HG03025 (cell line): ENCODE data around the gene NDUFC1.
"Not testable (repeated sequence)": the region's sequence is repeated elsewhere in the genome, so short reads cannot be mapped to it uniquely, and the experiment has no call there.

Source experiments
- ATAC-seq: cut with Tn5 transposase; IDR thresholded peaks from one replicate; pipeline ENCODE4 v1.9.1; 2021; ENCODE audit warnings: mild to moderate bottlenecking, moderate library complexity; ENCODE audit not compliant: unreplicated experiment, low FRiP score

NDUFC1 gene

DNA sequence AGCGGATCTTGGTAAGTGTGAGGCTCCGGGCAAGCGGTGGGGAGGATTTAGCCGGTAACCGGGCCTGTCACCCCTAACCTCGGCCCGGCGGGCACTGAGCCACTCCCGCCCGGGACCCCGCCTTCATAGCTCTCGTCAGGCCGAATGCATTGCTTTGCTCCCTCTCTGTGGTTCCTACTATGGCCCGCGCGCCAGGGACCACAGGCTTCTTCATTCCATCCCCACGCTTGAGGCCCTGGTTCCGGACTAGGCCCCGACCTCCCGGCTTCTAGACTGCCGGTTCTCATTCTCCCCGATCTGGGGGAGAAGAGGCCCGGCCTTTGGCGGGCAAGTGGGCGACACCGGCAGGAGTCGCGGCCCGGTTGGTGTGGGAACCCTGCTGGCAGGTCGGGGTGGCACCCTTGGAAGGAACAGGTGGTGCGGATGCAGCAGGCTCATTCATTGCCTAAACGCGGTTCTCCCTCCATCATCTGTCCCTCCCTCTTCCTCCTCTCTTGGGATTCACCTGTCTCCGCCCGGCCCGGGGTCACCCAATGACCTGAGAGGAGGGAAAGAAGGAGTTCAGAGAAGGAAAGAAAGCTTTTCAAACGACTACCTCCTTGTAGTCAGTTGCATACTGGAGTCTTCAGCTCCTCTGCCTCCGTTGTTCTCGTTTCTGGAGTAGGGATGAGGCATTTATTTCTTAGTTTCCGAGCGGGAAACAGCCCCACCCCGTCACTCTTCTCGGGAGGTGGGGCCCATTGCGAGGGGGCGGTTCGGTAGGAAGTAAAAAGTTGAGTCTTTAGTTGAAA, at the start of gene NDUFC1:
Gene NDUFC1 (minus strand): TSS at position 657 of the 791 bp plus-strand sequence. CDS start 6,679 bp downstream, outside the sequence.
- ATAC-seq = peak; percentile 38

DNA sequence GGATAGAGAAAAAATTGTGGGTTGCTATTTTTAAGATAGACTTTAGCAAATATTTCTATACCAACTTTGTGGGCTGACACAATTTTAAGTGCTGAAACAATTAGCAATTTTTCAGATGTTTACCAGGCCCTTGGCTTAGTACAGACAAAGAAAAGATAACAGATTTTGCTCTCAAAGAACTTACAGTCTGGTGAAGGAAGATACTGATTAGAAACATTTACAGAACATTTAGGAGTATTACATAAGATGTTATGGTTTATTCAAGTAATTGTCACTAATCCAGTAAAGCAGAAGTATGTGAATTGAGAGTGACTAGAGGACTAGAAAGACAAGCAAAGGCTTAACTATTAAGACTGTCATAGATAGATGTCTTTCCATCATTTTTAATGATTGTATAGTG, 35.3 kb upstream of the NDUFC1 start:
- ATAC-seq = no peak

DNA sequence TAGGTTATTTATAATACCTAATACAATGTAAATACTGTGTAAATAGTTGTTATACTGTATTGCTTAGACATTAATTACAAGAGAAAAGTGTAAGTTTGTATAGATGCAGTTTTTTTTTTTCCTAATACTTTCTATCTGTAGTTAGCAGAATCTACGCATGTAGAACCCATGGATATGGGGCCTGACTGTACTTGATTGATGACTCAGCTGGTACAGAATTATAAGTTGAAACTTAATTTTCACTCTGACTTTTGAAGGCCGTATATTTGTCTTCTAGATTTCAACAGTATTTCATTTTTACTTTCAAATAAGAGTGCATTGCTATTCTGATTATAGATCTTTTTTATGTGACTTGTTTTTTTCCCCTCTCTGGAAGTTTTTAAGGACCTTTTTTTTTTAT, 30.8 kb upstream of the NDUFC1 start:
- ATAC-seq = no peak

DNA sequence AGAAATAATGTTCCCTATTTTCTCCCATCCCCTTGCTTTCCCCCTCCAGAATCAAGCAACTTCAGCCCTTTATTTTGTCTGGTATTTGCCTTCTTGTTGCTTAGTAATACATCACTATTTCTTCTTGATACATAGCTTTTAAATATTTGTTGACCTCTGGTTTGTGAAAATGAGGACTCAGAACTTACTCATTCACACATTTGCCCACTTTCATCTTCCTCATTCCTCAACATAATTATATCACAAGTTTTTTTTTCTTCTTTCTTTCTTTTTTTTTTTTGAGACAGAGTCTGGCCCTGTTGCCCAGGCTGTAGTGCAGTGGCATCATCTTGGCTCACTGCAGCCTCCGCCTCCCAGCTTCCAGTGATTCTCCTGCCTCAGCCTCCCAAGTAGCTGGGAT, 28.9 kb upstream of the NDUFC1 start:
- no peak for ATAC-seq

DNA sequence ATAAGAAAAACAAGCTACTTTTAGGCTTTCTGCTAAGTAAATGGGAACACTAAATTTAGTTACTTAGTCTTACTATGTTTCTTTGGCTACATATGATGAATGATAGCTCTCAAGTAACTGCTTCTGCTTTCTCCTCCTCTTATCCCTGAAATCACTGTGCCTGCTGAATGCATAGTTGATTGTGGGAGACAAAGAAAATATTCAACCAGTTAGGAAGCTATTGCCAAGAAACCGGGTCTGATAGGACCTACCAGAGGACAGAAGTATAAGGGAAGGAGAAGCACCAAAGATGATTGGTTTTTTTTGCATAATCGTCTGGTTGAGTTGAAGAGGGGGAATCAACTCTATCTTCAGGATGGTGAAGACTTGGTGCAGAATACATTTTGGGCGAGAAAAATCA, 28.0 kb upstream of the NDUFC1 start:
- ATAC-seq = no peak

DNA sequence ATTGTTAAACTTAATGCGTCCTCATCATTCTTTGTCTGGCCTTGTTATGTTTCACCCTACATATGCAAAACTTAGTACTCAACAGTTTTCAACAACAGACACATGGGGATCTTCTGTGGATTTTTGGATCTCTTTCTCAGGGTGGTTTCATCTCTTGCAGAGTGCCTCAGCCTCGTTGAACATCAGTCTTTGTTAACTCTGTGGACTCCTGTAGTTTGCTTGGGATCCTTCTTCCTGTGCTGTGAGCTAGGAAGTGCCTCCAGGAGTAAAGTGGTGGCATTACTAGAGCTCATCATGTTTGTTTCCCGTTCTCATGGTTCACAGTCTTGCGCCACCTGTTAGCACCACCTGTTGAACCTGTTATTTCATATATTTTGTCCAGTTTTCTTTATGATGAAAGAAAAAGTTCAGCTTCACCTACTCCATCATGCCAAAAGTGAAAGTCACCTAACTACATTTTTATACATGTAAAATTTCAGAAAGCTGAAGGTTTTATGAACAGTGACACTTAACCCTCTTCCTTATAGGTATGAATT, 27.5 kb upstream of the NDUFC1 start:
- ATAC-seq = no peak

DNA sequence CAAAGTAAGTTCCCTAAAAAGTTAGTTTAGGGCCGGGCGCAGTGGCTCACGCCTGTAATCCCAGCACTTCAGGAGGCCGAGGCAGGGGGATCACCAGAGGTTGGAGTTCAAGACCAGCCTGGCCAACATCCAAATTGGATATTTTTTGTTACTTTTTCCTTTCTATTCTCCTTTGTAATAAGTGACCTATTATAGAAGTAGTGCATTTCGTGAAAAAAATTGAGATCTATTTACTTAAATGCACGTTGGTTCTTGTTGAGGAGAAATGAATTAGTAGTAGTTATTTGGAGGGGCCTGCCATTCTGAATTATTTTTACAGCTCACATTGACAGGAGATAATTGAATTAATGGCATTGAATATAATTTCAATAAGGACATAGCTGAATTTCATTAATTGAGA, 22.3 kb upstream of the NDUFC1 start:
- ATAC-seq = no peak

DNA sequence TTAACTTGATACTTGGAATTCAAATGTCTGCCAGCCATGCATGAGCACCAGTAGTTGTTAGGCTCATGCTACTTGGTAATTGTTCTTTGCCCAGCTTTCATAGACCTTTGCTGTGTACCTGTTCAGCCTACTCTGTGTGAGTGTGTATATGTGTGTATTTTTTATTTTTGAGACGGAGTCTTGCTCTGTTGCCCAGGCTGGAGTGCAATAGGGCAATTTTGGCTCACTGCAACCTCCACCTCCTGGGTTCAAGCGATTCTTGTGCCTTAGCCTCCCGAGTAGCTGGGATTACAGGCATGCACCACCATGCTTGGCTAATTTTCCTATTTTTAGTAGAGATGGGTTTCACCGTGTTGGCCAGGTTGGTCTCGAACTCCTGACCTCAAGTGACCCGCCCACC, 20.3 kb upstream of the NDUFC1 start:
- not testable (repeated sequence) for ATAC-seq

DNA sequence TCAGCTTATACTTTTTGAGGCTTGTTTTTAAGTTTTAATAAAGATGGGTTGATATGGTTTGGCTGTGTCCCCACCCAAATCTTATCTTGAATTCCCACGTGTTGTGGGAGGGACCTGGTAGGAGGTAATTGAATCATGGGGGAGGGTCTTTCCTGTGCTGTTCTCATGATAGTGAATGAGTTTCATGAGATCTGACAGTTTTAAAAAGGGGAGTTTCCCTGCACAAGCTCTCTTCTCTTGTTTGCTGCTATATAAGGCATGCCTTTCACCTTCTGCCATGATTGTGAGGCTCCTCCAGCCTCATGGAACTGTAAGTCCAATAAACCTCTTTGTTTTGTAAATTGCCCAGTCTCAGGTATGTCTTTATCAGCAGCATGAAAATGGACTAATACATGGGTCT, 19.8 kb upstream of the NDUFC1 start:
- not testable (repeated sequence) for ATAC-seq

DNA sequence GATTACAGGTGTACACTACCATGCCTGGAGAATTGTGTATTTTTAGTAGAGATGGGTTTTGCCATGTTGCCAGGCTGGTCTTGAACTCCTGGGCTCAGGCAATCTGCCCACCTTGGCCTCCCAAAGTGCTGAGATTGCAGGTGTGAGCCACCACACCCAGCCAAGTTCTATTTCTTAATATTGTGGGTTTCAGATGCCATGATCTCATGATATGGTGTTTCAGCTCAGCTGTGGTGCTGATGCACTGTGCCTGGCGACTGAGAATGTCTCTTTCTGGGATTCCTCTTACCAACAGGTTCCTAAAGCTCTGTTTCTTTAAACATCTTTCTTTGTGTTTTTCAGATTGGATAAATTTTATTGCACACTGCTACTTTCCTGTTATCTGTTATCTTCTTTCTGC, 17.3 kb upstream of the NDUFC1 start:
- ATAC-seq = no peak

DNA sequence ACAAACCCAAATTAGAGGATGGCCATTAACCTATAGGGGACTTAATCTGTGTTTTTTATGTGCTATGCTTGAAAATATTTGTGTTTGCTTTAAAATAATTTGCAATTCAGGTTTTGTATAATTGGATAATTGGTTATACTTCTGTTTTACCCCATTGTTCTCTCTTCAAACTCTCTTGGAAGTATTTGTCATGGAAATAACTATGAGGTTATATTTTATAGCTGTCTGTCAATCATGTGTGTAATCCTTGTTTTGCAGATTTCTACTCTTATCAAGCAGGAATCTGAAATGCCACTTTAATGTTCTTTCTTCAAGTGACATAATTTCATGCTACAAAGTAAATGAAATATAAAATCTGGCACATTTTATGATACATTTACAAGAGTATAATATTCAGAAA, 15.4 kb upstream of the NDUFC1 start:
- no peak for ATAC-seq

DNA sequence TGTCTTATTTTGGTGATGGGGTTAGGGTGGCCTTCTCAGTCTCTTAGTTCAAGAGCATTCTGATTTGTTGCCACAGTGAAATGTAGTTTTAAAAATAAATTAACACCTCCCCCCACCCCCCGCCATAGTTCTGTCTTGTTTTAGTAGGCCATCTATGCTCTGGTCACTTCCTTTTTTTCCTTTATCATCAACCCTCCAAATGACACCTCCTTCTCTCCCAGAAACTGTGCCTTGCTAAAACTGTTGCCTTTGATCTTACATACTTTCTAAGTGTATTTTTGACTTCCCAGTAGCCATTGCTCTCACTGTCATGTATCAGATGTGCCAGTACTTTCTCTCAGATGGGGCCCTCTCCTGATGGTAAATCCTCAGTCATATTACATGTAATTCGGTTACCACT, 14.5 kb upstream of the NDUFC1 start:
- ATAC-seq = no peak

DNA sequence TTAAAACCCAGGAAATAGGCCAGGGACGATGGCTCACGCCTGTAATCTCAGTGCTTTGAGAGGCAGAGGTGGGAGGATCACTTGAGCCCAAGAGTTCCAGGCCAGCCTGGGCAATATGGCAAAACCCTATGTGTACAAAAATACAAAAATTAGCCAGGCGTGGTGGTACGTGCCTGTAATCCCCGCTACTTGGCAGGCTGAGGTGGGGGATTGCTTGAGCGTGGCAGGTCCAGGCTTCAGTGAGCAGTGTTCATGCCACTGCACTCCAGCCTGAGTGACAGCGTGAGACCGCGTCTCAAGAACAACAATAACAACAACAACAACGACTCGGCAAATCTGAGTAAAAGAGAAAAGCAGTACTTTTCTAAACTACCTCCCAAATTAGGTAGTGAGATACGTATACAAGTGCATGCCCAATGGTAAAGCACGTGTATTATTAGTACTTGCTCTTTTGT, 13.0 kb upstream of the NDUFC1 start:
- no peak for ATAC-seq

DNA sequence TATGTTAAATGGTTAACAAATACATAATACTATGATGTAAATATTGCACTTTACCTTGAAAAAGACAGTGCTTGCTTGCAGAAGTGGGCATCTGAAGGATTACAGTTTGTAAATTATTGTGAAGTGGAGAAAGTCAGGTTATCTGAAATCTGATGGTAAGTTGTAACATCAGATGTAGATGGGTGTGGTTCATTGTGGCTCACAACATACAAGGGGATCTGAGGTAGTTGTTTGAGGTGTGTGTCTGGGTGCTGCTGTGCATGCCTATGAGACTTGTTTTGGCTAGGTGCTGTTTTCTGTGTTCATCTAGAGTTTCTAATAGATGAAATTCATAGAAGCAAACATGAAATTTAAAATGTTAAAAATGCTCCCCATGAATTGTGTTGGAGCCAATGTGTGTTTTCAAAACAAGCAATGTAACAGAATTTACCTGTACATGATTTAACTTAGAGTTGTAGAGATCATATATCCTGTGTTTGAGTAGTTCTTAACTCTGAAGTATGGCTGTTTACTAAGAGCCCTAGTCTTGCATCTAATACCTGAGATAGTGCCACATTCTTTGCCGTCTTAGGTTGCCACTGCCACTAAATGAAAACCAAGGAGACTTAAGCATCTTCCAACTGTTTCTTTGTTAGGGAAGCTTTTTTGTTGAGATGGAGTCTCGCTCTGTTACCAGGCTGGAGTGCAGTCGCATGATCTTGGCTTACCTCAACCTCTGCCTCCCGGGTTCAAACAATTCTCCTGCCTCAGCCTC, 11.9 kb upstream of the NDUFC1 start:
- no peak for ATAC-seq

DNA sequence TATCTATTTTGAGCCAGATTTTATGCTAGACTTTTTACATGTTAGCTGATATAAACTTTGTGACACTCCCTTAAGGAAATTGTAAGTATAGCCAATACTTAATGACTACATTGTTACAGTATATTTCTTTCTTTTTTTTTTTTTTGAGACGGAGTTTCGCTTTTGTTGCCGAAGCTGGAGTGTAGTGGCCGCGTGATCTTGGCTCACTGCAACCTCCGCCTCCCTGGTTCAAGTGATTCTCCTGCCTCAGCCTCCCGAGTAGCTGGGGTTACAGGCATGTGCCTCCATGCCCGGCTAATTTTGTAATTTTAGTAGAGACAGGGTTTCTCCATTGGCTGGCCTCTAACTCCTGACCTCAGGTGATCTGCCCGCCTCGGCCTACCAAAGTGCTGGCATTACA, 11.1 kb upstream of the NDUFC1 start:
- ATAC-seq = not testable (repeated sequence)

DNA sequence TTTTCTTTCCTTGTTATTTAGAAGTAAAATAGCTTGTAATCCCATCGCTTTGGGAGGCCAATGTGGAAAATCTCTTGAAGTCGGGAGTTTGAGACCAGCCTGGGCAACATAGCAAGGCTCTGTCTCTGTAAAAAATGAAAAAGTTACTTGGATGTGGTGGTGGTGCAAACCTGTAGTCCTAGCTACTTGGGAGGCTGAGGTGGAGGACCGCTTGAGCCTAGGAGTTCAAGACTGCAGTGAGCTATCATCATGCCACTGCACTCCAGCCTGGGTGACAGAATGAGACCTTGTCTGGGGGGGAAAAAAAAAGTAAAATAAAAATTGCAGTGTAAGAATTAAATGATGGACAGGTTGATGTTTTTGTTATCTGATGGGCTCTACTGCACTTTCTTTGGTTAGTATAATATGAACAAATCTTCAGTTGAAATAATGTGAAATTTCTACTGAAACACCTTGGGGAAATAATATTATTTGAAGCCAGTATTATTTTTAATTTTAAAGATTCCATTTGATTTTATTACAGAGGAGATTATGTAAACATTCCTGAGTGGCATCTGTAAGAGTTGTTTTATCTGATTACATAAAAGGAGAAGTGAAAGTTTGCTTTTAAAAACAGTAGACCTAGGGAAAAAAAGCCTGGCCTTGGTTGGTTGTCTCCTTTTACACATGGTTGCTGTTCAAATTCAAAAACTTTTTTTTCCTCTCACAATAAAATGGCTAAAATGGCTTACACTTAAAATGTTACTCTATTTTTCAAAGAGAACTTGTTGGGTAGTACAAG, 10.5 kb upstream of the NDUFC1 start:
- no peak for ATAC-seq

DNA sequence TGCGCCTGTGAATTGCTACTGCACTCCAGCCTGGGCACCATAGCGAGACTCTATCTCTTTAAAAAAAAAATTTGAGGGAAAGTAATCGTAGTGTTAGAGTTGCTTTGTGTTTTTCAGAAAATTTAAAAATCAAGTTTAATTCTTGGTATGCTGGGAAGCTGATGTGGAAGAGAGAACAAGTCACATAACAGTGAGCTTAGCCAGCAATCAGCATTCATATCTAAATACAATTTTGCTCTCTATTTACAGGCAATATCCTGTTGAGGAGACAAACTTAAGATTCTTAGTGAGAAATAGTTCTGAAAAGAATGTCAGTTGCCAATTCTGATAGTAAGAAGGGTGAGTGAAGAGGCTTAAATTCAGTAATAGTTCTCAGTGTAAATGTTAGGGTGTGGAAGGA, 9.6 kb upstream of the NDUFC1 start:
- ATAC-seq = no peak

DNA sequence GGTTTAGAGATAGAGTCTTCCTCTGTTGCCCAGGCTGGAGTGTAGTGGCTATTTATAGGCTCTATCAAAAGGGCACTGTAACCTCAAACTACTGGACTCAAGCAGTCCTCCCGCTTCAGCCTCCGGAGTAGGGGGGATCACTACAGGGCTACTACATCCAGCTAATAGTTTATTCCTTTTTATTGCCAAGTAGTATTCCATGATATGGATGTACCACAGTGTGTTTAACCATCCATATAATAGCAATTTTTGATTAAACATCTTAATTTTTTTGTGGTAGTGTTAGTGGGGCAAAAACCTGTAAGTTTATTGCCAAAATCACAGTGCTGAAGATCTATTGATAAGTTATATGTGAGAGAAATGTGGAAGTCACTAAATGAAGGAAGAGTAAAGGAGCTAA, 2.6 kb upstream of the NDUFC1 start:
- no peak for ATAC-seq

DNA sequence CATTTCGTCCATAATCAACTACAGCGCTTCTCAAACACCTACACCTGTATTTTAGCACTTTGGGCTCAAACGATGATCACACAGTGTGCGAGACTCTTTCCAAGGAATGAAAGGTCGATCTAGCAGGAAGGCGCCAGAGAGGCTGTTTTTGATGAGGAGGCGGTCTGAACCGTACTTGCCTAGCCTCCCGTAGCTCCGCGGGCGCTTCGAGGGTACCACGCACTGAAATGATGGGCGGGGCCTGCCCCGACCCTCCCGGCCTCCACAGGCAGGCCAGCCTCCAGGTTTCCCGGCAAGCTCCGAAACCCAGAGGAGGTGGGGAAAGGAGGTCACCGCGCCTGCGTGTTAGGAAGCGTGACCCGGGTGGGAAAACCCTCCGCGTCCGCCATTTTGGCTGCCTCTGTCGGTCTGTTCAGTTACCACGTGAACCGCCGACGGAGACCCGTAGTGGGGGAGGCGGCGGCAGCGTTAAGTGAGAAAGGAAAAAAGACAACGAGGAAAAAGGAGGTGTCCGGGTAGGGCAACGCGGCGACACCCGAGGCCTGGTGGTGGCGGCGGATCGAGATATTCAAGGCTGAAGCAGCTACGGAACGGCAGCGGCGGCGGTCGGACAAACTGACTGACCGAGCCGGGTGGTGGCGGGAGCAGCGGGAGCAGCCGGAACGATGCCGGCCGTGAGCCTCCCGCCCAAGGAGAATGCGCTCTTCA, 1.0 kb downstream of the NDUFC1 start, which contains the start of gene NAA15:
Gene NAA15 (plus strand): TSS at position 393 of the 708 bp plus-strand sequence. CDS start 273 bp downstream, at position 666.
- ATAC-seq = peak; percentile 81
